ENCODE measurements around the gene OR51L1.

OR51L1 gene

GRCh38 chr11:4979036-4979435 is 15.6 kb upstream of the OR51L1 start:
- TF ChIP-seq CTCF (IDR thresholded peaks at IDR 0.05; ENCODE audit: low read depth, low read length, missing control alignments): no peak
- DNase-seq (ENCODE audit: low read depth): no peak
- no peak overlapping the region for H3K4me3 ChIP-seq (ENCODE audit: low read depth, low read length)

GRCh38 chr11:4982678-4983077 is 12.0 kb upstream of the OR51L1 start:
- no peak for DNase-seq (ENCODE audit: low read depth)
- no peak for TF ChIP-seq CTCF (IDR thresholded peaks at IDR 0.05; ENCODE audit: low read depth, low read length, missing control alignments)
- H3K4me3 ChIP-seq (ENCODE audit: low read depth, low read length): no peak overlapping the region

- no peak for TF ChIP-seq CTCF (IDR thresholded peaks at IDR 0.05; ENCODE audit: low read depth, low read length, missing control alignments)
- no peak overlapping the region for H3K4me3 ChIP-seq (ENCODE audit: low read depth, low read length)
- no peak for DNase-seq (ENCODE audit: low read depth)
Observed at GRCh38 chr11:4983841-4984240, 10.8 kb upstream of the OR51L1 start.

- H3K4me3 ChIP-seq (ENCODE audit: low read depth, low read length): no peak overlapping the region
- no peak for DNase-seq (ENCODE audit: low read depth)
- TF ChIP-seq CTCF (IDR thresholded peaks at IDR 0.05; ENCODE audit: low read depth, low read length, missing control alignments): peak; percentile 38
Observed at GRCh38 chr11:4991060-4991459, 3.6 kb upstream of the OR51L1 start.

GRCh38 chr11:5004424-5005274 is 10.0 kb downstream of the OR51L1 start:
- peak; percentile 53 for TF ChIP-seq CTCF (IDR thresholded peaks at IDR 0.05; ENCODE audit: low read depth, low read length, missing control alignments)

GRCh38 chr11:5007561-5007960 is 12.9 kb downstream of the OR51L1 start:
- TF ChIP-seq CTCF (IDR thresholded peaks at IDR 0.05; ENCODE audit: low read depth, low read length, missing control alignments): no peak
- no peak for DNase-seq (ENCODE audit: low read depth)
- H3K4me3 ChIP-seq (ENCODE audit: low read depth, low read length): no peak overlapping the region

More at GRCh38 chr11:5004424-5005274, 10.0 kb downstream of the OR51L1 start:
- H3K4me3 ChIP-seq (ENCODE audit: low read depth, low read length): no peak overlapping the region
- peak; percentile 12 for DNase-seq (ENCODE audit: low read depth)

GRCh38 chr11:5011254-5011653 is 16.6 kb downstream of the OR51L1 start:
- H3K4me3 ChIP-seq (ENCODE audit: low read depth, low read length): no peak overlapping the region
- no peak for DNase-seq (ENCODE audit: low read depth)
- TF ChIP-seq CTCF (IDR thresholded peaks at IDR 0.05; ENCODE audit: low read depth, low read length, missing control alignments): no peak

All from GM12864 (cell line).